ENCODE results near the gene COG2. TPM values are rescaled to one million over a fixed set of nuclear protein-coding genes. Genes with fewer than 3 reads are reported as not detected.
A peak's percentile ranks its signal among the peaks of the same experiment; 100 is the strongest.

The COG2 gene
- total and polyA plus RNA-seq, 2 of the 8 experiments (the other 6 are each of a cell fraction or from before 2014, with no cell fraction given): 10.3 to 36.7 TPM

DNA sequence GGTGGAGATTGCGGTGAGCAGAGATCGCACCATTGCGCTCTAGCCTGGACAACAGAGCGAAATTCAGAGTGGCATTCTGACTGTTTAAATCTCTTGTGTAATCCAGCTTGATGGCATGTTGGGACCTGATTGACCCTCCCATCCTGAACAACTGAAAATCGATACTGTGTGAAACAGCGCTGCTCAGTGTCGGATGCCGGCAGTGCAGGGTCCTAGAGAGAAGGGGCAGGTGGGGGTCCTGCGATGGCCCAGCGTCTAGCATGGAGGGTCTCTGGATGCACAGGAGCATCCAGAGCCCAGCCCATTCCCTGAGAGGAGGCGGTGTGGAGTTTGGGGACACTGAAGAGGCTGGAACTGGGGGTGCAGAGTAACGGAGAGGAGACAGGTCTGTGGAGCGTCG, 55.8 kb downstream of the COG2 start:
- H3K36me3 ChIP-seq (ENCODE audit: control insufficient read depth in 2 of 4, insufficient read depth in 4 of 4, low read length in 3 of 4): peaks cover 0 to 10% (median 6%) of the 10 kb centered on the region in 4 experiments; a peak in 6 of 8 replicates
- H3K14ac ChIP-seq (ENCODE audit: insufficient read length): no peak overlapping the region
- no peak overlapping the region for H3K4me3 ChIP-seq (ENCODE audit: extremely low read depth in 1 of 4, insufficient read depth in 2 of 4, low read depth in 3 of 4, low read length in 4 of 4)
- H3K4ac ChIP-seq (replicated peaks; ENCODE audit: insufficient read length, low read depth, low read length): no peak overlapping the region
- H2AK5ac ChIP-seq (ENCODE audit: low read depth, low read length): no peak overlapping the region
- no peak overlapping the region for H3K56ac ChIP-seq (replicated peaks; ENCODE audit: insufficient read length, low read depth, low read length)
- no peak overlapping the region for H3K27ac ChIP-seq (ENCODE audit: low read depth, low read length)
- DNase-seq (ENCODE audit: low read depth in 1 of 2, low spot score in 2 of 2) (no peak), FAIRE-seq (no peak)
- H3K4me1 ChIP-seq (replicated peaks in 1 of 4; ENCODE audit: control insufficient read depth in 3 of 4, insufficient read depth in 4 of 4, low read length in 3 of 4): peaks cover 0 to 8% (median 3%) of the 10 kb centered on the region in 4 experiments; a peak in 2 of 7 replicates
- H3K9me3 ChIP-seq (ENCODE audit: insufficient read depth in 2 of 2, low read depth in 1 of 2, low read length in 1 of 2): no peaks in the 10 kb centered on the region
- H3K79me1 ChIP-seq (ENCODE audit: low read depth, low read length): no peaks in the 10 kb centered on the region
- H3K23me2 ChIP-seq (ENCODE audit: low read depth, low read length): no peaks in the 10 kb centered on the region
- H4K8ac ChIP-seq (ENCODE audit: extremely low read depth, insufficient read depth, low read length): no peak overlapping the region
- H2BK15ac ChIP-seq (ENCODE audit: low read length): no peak overlapping the region
- H3K4me2 ChIP-seq (ENCODE audit: insufficient read depth in 1 of 2, low read depth in 2 of 2, low read length in 2 of 2): no peak overlapping the region
- H2BK12ac ChIP-seq (ENCODE audit: low read depth, low read length): no peak overlapping the region
- H3K27me3 ChIP-seq (replicated peaks in 1 of 4; ENCODE audit: control insufficient read depth in 3 of 4, extremely low read depth in 1 of 4, insufficient read depth in 3 of 4, low read length in 3 of 4): no peaks in the 10 kb centered on the region
- ChIA-PET POLR2A (ENCODE audit: partially characterized antibody) (no interaction called here), CTCF (ENCODE audit: partially characterized antibody) (interaction anchor here (0.7 to 2.7 kb wide), 23 partner anchors 9 to 384 kb away, joined by 3 to 12 read pairs (median 4); partner anchors contain the start of gene AGT)
- H4K91ac ChIP-seq (replicated peaks; ENCODE audit: insufficient read length, low read length): no peak overlapping the region
- no peaks in the 10 kb centered on the region for H4K20me1 ChIP-seq (replicated peaks in 1 of 2; ENCODE audit: control insufficient read depth in 1 of 2, insufficient read depth in 2 of 2, low read length in 2 of 2)
- WGBS, 2 experiments (ENCODE audit: extremely low coverage in 1 of 2, insufficient coverage in 1 of 2, insufficient read length in 1 of 2, insufficient replicate concordance in 2 of 2, low coverage in 1 of 2, low lambda C conversion rate in 2 of 2, missing lambda C conversion rate in 1 of 2): 86% methylated on average over 14 of the region's 14 CpGs; no CpG with 5 or more reads in 1 of the 2 experiments
- H3K79me2 ChIP-seq (ENCODE audit: control insufficient read depth in 1 of 2, insufficient read depth in 2 of 2, low read length in 2 of 2): no peaks in the 10 kb centered on the region
- no peak overlapping the region for H3K9ac ChIP-seq (replicated peaks in 1 of 4; ENCODE audit: extremely low read depth in 1 of 4, low read depth in 3 of 4, low read length in 3 of 4)
- H2BK120ac ChIP-seq (replicated peaks; ENCODE audit: low read depth, low read length): no peak overlapping the region
- H2BK20ac ChIP-seq (ENCODE audit: low read length): no peak overlapping the region
- H4K5ac ChIP-seq (ENCODE audit: insufficient read length, low read depth, low read length): no peak overlapping the region
- H2BK5ac ChIP-seq (ENCODE audit: low read depth, low read length): no peak overlapping the region
- no peak overlapping the region for H2AFZ ChIP-seq (ENCODE audit: low read length)
- TF ChIP-seq TEAD4 (IDR thresholded peaks at IDR 0.05; ENCODE audit: low read depth, low read length) (0 out of 2 replicates have a peak, but pooled peaks have one; percentile 27), CTCF (IDR thresholded peaks at IDR 0.05; ENCODE audit: control extremely low read depth in 1 of 3, insufficient read depth in 1 of 3, low read depth in 1 of 3, low read length in 3 of 3) (peak; percentile 58 to 71 (median 68)), RAD21 (IDR thresholded peaks at IDR 0.05 in 1 of 2, conservative IDR thresholded peaks at IDR 0.05 in 1 of 2; ENCODE audit: low read depth in 2 of 2, low read length in 2 of 2) (peak; percentile 66 to 78), TAF1 (IDR thresholded peaks at IDR 0.05; ENCODE audit: low read depth, low read length) (no peak)
- H3K18ac ChIP-seq (ENCODE audit: extremely low read depth, low read length): no peak overlapping the region
- H3K23ac ChIP-seq (ENCODE audit: insufficient read length): no peak overlapping the region

Data from H1 (cell line).